IPS-18a (cell line): ENCODE data around the gene KCND3.
"Not testable (repeated sequence)": the region's sequence is repeated elsewhere in the genome, so short reads cannot be mapped to it uniquely, and the experiment has no call there.

ENCODE experiments used
- H3K27ac ChIP-seq: one replicate; pipeline ENCODE4 v1.5.1; 2013; ENCODE audit warnings: low read length
- H3K27me3 ChIP-seq: one replicate; pipeline ENCODE4 v1.6.1; 2013; ENCODE audit warnings: mild to moderate bottlenecking, low read length; ENCODE audit not compliant: control insufficient read depth, insufficient read depth
- H3K36me3 ChIP-seq: one replicate; pipeline ENCODE4 v1.6.1; 2013; ENCODE audit warnings: low read depth, low read length; ENCODE audit not compliant: control insufficient read depth
- H3K4me1 ChIP-seq: one replicate; pipeline ENCODE4 v1.6.1; 2013; ENCODE audit warnings: low read depth, low read length; ENCODE audit not compliant: control insufficient read depth
- H3K4me3 ChIP-seq: one replicate; pipeline ENCODE4 v1.5.1; 2013; ENCODE audit warnings: low read length
- H3K9ac ChIP-seq: one replicate; pipeline ENCODE4 v1.6.1; 2013; ENCODE audit warnings: mild to moderate bottlenecking, low read length, moderate library complexity
- H3K9me3 ChIP-seq: one replicate; pipeline ENCODE4 v1.6.1; 2013; ENCODE audit warnings: low read depth, low read length; ENCODE audit not compliant: control insufficient read depth

KCND3 gene

DNA sequence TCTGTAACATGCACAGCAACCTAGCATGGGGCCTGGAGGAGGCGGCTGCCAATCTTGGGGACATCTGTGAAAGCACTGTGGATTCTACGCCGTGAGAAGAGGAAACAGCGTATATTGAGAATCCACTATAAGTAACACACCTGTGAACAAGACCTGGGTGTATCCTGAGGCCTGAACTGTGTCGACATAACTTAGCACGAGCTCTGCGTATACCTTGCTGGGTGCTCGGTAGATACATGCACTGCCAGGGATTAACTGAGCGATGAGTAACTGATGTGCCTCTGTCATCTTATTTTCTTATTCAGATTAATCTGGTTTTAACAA is 175.2 kb downstream of the KCND3 start:
- no peaks in the 10 kb centered on the region for H3K36me3 ChIP-seq
- H3K27me3 ChIP-seq: no peaks in the 10 kb centered on the region
- H3K27ac ChIP-seq: no peak overlapping the region
- H3K9ac ChIP-seq: no peak overlapping the region
- H3K9me3 ChIP-seq: no peaks in the 10 kb centered on the region
- H3K4me1 ChIP-seq: no peaks in the 10 kb centered on the region
- H3K4me3 ChIP-seq: no peak overlapping the region

DNA sequence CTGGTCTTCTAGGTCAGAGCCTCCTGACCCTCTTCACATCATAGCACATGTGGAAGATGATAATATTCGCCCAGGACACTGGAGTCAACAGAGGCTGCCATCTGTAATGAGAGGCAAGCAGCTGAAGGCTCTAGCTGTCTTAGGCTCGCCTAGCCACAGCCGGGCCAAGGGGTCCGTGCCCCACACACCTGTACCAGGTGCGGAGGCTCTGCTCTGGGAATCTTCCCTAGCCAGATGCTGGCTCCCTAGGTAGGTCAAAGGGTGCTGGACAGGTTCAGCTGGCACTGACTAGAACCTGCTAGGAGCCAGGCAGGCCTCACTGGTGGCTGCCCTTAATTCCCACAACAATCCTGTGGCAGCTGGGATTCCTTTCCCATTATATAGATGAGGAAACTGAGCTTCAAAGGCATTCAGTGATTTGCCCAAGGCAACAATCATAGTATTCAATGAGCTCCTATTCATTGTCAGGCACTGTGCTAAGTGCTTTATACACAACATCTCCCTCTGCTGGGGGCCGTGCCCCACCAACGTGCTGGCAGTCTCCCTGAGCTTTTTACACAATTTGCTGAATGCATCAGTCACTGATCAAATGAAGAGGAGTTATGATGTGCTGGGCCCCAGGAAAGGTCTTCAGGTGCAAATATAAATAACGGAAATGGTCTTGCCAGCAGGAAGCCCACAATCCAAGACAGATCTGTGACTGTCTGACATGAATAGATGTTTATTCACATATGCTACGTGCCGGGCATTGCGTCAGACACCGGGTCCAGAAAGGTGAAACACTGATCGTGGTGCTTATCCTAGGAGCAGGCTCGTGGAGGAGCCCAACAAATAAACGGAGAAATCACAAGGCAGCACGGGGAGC is 175.8 kb downstream of the KCND3 start:
- Histone ChIP-seq H3K36me3 (no peaks in the 10 kb centered on the region), H3K27ac (no peak overlapping the region), H3K9me3 (no peaks in the 10 kb centered on the region), H3K4me1 (no peaks in the 10 kb centered on the region), H3K27me3 (no peaks in the 10 kb centered on the region), H3K9ac (no peak overlapping the region), H3K4me3 (no peak overlapping the region)

DNA sequence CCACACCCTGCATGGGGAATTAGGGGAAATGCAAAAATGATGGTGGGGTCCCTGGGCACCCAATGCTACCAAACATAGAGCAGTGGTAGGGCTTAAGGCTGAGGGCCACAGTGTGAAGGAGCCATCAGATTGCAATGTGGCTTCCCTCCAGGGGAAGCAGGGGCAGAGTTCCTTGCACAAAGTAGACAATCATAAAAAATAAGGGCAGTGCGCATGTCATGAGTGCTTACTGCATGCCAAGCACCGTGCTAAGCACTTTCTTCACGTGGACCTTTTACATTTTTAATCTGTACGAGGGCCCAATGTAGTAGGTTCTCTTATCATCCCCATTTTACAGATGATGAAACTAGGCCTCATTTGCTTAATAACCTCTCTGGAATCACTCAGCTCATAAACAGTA is 177.2 kb downstream of the KCND3 start:
- Histone ChIP-seq H3K9me3 (no peaks in the 10 kb centered on the region), H3K27me3 (no peaks in the 10 kb centered on the region), H3K27ac (no peak overlapping the region), H3K9ac (no peak overlapping the region), H3K4me1 (no peaks in the 10 kb centered on the region), H3K36me3 (no peaks in the 10 kb centered on the region), H3K4me3 (no peak overlapping the region)

DNA sequence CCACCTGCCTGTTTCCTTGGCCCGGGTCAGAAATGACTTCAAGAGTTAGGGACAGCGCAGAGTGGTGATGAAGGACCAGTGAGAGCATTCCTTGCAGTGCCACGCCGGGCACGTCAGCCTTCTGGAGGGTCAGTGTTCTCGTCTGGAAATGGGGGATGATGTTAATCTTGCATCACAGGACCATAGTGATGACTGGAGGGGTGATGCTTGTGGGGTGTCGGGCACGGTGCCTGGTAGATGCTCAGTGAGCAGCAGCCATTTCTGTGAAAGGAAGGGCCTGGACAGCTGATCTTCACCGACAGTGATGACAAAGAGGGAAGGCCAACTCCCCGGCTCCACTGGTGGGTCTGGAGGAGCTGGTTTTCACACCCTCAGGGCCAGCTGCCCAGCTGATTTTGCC is 177.6 kb downstream of the KCND3 start:
- H3K4me3 ChIP-seq: no peak overlapping the region
- no peaks in the 10 kb centered on the region for H3K36me3 ChIP-seq
- H3K9ac ChIP-seq: no peak overlapping the region
- H3K4me1 ChIP-seq: no peaks in the 10 kb centered on the region
- no peaks in the 10 kb centered on the region for H3K27me3 ChIP-seq
- H3K9me3 ChIP-seq: no peaks in the 10 kb centered on the region
- no peak overlapping the region for H3K27ac ChIP-seq

DNA sequence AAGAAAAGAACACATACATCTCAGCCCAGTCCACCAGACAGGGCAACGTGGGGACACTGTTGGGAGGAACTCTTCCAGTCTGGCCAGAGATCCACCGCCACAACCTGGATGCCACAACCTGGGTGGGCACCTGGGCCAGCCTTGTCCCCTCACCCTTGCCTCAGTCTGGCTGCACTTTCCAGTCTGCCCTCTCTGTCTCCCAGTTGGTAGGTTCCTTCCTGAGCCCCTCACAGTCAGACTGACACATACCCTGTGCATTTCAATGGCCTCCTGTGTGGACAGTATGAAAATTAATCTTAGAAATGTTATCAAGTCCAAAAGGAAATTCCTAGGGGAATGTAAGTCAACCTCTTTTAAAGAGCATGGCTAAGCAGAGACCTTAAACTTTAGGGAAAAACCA is 184.2 kb downstream of the KCND3 start:
- no peaks in the 10 kb centered on the region for H3K36me3 ChIP-seq
- no peak overlapping the region for H3K9ac ChIP-seq
- no peak overlapping the region for H3K27ac ChIP-seq
- H3K27me3 ChIP-seq: no peaks in the 10 kb centered on the region
- H3K4me3 ChIP-seq: no peak overlapping the region
- H3K4me1 ChIP-seq: no peaks in the 10 kb centered on the region
- H3K9me3 ChIP-seq: no peaks in the 10 kb centered on the region

DNA sequence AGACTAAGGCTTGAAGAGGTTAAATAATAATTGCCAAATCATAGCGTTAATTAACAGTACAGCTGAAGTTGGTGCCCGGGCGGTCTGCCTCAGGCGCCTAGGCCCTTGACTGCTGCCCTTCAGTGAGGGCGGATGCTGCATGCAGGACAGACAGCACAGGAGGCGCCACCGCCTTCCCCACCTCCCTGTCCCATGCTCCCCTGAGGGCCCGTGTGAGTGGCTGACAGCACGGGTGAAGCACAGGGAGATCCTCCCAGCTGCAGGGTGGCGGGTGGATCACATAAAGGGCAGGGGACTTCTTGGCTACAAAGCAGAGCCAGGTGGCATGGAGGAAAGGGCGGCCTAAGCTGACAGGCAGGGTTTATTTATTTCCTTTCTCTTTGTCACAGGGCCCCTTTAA is 184.7 kb downstream of the KCND3 start:
- Histone ChIP-seq H3K9ac (no peak overlapping the region), H3K27me3 (no peaks in the 10 kb centered on the region), H3K4me1 (no peaks in the 10 kb centered on the region), H3K4me3 (no peak overlapping the region), H3K9me3 (no peaks in the 10 kb centered on the region), H3K36me3 (no peaks in the 10 kb centered on the region), H3K27ac (no peak overlapping the region)

DNA sequence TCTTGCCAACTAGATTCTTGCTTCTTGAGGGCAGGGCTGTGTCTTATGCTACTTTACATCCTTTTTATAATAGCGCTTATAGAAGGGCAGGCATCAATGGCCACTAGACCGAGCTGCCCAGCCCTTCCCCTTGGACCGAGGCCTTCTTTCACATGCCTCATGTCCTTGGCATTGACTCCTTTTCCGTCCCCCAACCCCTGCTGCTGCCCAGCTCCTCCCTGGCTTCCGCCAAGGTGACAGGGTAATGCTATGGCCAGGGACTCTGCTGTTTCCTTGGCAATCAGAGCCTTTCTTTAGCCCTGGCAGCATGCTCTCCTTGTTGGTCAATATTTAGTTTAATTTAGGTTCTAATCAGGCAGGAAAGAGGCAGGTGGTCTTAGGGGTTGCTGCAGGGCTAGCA is 185.5 kb downstream of the KCND3 start:
- Histone ChIP-seq H3K4me1 (no peaks in the 10 kb centered on the region), H3K27me3 (no peaks in the 10 kb centered on the region), H3K27ac (no peak overlapping the region)

DNA sequence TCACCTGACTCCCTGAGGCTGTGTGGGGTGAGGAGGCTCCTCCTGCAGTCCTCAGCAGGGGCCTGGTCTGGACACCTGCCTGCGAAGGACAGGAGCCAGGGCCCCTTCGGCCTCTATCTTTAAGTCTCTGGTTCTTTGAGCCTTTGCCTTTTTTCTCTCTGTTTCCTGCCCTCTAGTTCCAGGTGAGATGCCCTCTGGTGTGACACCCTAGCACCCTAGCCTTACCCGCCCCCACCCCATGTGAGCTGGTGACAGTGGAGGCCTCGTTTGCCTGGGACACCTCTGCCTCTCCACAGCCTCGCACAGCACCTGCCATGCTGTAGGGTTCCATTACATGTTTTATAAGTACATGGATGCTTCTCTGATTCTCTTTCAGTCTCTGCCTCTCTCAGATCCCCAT is 186.5 kb downstream of the KCND3 start:
- Histone ChIP-seq H3K9ac (no peak overlapping the region), H3K27ac (no peak overlapping the region), H3K36me3 (no peaks in the 10 kb centered on the region), H3K9me3 (no peaks in the 10 kb centered on the region), H3K27me3 (no peaks in the 10 kb centered on the region), H3K4me3 (no peak overlapping the region), H3K4me1 (no peaks in the 10 kb centered on the region)

More for the DNA sequence above, 185.5 kb downstream of the KCND3 start:
- Histone ChIP-seq H3K36me3 (no peaks in the 10 kb centered on the region), H3K4me3 (no peak overlapping the region), H3K9ac (no peak overlapping the region), H3K9me3 (no peaks in the 10 kb centered on the region)

DNA sequence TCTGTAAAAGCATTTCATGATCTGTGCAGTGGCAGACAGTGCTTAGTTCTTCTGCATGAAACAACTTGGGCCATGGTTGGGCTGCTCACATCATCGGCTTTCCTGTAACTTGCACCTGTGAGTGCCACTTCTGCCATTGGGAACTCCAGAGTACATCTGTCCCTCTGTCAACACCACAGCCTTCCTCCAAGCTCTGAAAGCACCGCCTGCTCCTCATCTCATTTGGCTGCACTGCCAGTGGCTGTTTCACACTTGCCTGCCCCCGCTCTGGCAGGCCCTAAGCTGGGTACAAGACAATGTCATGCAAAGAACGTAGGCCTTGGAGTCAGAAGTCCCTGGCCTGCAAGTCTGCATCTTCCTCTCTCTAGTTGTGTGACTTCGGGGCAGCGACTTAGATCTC is 187.4 kb downstream of the KCND3 start:
- Histone ChIP-seq H3K4me1 (no peaks in the 10 kb centered on the region), H3K36me3 (no peaks in the 10 kb centered on the region), H3K9me3 (no peaks in the 10 kb centered on the region), H3K27me3 (no peaks in the 10 kb centered on the region), H3K4me3 (no peak overlapping the region), H3K9ac (no peak overlapping the region), H3K27ac (no peak overlapping the region)

DNA sequence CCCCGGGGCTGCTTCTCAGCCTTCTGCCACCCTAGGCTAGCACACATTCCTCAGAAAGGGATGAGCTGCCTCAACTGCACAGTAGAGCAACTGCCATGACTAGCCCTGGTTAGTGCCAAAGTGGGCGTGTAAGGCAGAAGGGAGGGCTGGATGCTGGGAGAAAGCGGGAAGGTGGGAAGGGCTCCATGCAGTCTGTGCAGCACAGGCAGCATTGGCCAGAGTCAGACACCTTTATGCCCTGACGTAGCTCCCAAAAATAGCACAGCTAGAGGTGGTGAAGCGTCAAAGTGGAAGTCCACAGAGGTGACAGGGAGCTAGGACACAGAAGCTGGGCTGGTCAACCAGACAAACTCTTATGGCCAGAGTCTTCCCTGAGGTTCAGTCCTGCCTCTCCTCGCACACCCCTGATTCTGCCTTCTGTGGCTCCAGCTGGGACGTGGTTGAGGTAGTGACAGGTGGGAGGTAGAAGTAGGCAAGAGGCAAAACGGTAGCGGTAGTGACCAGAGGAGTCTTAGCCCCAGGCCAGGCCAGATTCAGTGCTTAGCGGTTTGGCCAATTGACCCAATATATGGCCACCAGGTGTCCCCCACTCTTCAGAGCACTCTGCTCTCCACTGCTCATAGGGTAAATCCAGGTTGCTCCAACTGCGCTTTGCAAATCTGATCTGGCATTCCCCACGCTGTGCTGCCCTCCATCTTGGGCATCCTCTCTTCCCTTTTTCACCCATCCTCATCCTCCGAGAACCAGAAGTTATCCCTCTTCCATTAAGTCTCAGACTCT is 188.2 kb downstream of the KCND3 start:
- Histone ChIP-seq H3K4me3 (no peak overlapping the region), H3K9me3 (no peaks in the 10 kb centered on the region), H3K27me3 (no peaks in the 10 kb centered on the region), H3K36me3 (no peaks in the 10 kb centered on the region), H3K9ac (no peak overlapping the region), H3K4me1 (no peaks in the 10 kb centered on the region), H3K27ac (no peak overlapping the region)

DNA sequence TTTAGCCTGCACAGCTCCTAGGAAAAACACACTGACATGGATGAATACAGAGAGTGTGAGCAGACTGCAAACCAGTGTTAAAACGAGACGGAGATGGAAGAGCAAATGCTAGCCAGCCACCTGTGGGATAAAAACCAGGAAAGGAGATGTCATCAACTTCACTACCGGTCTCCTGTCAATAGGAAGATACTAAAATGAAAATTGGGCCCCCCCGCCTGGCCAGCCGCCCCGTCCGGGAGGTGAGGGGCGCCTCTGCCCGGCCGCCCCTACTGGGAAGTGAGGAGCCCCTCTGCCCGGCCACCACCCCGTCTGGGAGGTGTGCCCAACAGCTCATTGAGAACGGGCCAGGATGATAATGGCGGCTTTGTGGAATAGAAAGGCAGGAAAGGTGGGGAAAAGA is 189.7 kb downstream of the KCND3 start:
- H3K9me3 ChIP-seq, H3K36me3 ChIP-seq, H3K27ac ChIP-seq, H3K4me1 ChIP-seq, H3K27me3 ChIP-seq, H3K4me3 ChIP-seq, H3K9ac ChIP-seq: not testable (repeated sequence)

DNA sequence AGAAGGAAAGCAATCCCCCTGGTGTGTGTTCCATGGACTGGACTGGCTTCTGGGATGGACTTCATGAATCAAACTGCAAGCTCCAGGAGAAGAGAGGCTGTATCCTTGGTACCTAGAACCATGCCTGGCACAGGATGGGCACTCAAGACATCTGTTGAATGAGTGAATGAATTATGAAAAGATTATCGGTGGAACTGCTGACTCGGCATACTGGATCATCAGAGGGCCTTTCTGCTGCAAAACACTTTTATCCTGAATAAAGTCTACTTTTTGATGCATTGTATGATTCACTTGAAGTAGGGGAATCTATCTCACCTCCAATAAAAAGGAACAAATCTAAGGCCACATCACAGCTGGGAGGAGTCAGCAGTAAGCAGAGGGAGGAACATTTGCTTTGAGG is 190.9 kb downstream of the KCND3 start:
- Histone ChIP-seq H3K36me3 (no peaks in the 10 kb centered on the region), H3K27ac (no peak overlapping the region), H3K4me1 (no peaks in the 10 kb centered on the region), H3K9me3 (no peaks in the 10 kb centered on the region), H3K9ac (no peak overlapping the region), H3K27me3 (no peaks in the 10 kb centered on the region), H3K4me3 (no peak overlapping the region)
